Stomach (tissue), 9 donors: ENCODE data around the gene RAD9B. TPM values are rescaled to one million over a fixed set of nuclear protein-coding genes. Genes with fewer than 3 reads are reported as not detected.

ENCODE experiments used
- DNase-seq, 2 donors: peaks; one replicate each; pipeline versions ENCODE4 v3.0.0 to v3.0.0-alpha.2; 2013 to 2019
- H3K27ac ChIP-seq, 5 donors: fragments of 200-600 bp in 4 of 5; sonication (generic) in 4 of 5; one replicate each; pipeline ENCODE4 v1.5.1; 2013 to 2019; ENCODE audit warnings: mild to moderate bottlenecking in 1 of 5, moderate library complexity in 1 of 5
- H3K27me3 ChIP-seq, 3 donors: fragments of 200-600 bp; sonication (generic); one replicate each; pipeline ENCODE4 v1.5.1; 2017 to 2019; ENCODE audit warnings: mixed run types in 1 of 3
- H3K36me3 ChIP-seq, 4 donors: fragments of 200-600 bp; sonication (generic); 1 replicate in 3 of 4; 2 replicates in 1 of 4; pipeline ENCODE4 v1.5.1; 2016 to 2019
- H3K4me1 ChIP-seq, 4 donors: fragments of 200-600 bp; sonication (generic); one replicate each; pipeline ENCODE4 v1.5.1; 2016 to 2019
- H3K4me3 ChIP-seq, 4 donors: fragments of 200-600 bp; sonication (generic) in 3 of 4; one replicate each; pipeline ENCODE4 v1.5.1; 2016 to 2019; ENCODE audit warnings: mild to moderate bottlenecking in 1 of 4
- H3K9me3 ChIP-seq, 4 donors: fragments of 200-600 bp; sonication (generic); one replicate each; pipeline ENCODE4 v1.5.1; 2016 to 2019
- EP300 ChIP-seq: sonication (generic); formaldehyde crosslinking; IDR thresholded peaks from one replicate; pipeline ENCODE4 v1.6.1; 2017; ENCODE audit warnings: antibody characterized with exemption
- POLR2A ChIP-seq, 4 donors: fragments of 450-650 bp; IDR thresholded peaks; one replicate each; pipeline ENCODE4 v1.6.1; 2016; ENCODE audit warnings: antibody characterized with exemption in 4 of 4, control low read depth in 2 of 4, mild to moderate bottlenecking in 1 of 4, moderate library complexity in 1 of 4
- POLR2AphosphoS5 ChIP-seq, 3 donors: sonication (generic); formaldehyde crosslinking; IDR thresholded peaks; one replicate each; pipeline ENCODE4 v1.6.1; 2016; ENCODE audit warnings: antibody characterized with exemption in 3 of 3
- WGBS, 5 donors: extraction: QIAGEN DNeasy Blood & Tissue Kit in 3 of 5; methylation state at CpG; one replicate each; pipeline versions ENCODE4 v1.1.5 to v1.1.7; 2013 to 2018; 5-methylcytosine and 5-hydroxymethylcytosine counted together
- intact Hi-C: fragments of 100-400 bp; cut with DNase I; formaldehyde crosslinking; loops from one replicate; pipeline ENCODE4 v1.15.1; 2023; ENCODE audit warnings: low total_unique reads
- polyA plus RNA-seq, 3 donors: library from polyadenylated mRNA; stranded (reverse); fragments of 200-250 nt; gene quantifications; one replicate each; pipeline ENCODE4 v1.2.3, GENCODE V29; 2013
- total RNA-seq, 5 donors: library from RNA; depleted of rRNA; stranded (reverse); fragments of >200 nt; gene quantifications; one replicate each; pipeline versions ENCODE4 v1.1.0 to v1.2.3, GENCODE V29; 2014 to 2016
- TF ChIP-seq, protein P1 (sequence below), 7 experiments: fragments of 450-650 bp in 4 of 7; fragments of 200-600 bp in 3 of 7; sonication (generic) in 3 of 7; IDR thresholded peaks; one replicate each; pipeline ENCODE4 v1.5.1; 2016 to 2019; ENCODE audit warnings: antibody characterized with exemption in 7 of 7, control low read depth in 2 of 7, mild to moderate bottlenecking in 1 of 7
- donor health status: healthy with polysubstance abuse.
- donor health status: Bipolar disorder and iron deficiency.
- donor health status: healthy.

RAD9B gene
- total and polyA plus RNA-seq, 8 donors, result 0.23 to 0.73 (median 0.31) TPM; not detected in 3

DNA sequence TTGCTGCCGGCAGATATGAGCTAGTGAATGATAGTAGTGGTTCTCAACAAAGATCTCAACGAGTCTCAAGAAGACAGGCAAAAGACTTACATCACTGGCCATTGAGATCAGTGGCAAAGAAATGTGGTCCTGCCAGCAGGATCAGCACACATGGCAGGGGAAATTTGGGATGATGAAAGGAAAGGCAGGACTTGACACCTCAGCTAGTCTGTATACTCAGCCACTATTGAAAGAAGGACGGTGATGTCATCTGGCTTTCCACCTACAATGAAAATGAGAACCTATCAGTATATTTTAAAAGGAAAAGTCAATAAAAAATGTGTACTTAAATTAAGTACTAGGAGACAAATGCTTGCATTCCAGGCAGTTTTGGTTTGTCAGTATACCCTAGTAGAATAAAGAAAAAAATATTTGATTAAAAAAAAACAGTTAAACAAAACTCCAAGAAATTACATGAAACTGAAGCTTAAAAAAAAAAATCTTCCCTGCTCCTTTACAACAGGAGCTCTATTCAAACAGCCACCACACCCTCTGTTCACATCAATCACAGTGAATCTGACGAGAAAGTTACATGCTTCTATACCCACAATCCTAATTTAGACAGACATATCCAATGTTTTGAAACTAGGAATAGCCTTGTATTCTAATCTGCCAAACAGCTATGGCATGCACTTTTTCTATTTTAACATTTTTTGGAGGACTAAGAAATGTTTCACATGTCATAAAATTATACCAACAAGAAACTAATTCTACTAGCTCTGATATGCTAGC, 34.9 kb downstream of the RAD9B start:
- Histone ChIP-seq H3K27ac (peak overlapping the region; percentile 58 to 64 (median 63)), H3K27me3 (no peaks in the 10 kb centered on the region), H3K4me1 (peaks cover 13 to 60% (median 37%) of the 10 kb centered on the region in 4 donors), H3K9me3 (no peaks in the 10 kb centered on the region), H3K36me3 (peaks cover 15 to 59% (median 49%) of the 10 kb centered on the region in 4 donors), H3K4me3 (no peak overlapping the region)
- TF ChIP-seq POLR2A (IDR thresholded peaks at IDR 0.05) (no peak), EP300 (no peak), POLR2AphosphoS5 (IDR thresholded peaks at IDR 0.05) (no peak)
- TF ChIP-seq, protein P1, sequence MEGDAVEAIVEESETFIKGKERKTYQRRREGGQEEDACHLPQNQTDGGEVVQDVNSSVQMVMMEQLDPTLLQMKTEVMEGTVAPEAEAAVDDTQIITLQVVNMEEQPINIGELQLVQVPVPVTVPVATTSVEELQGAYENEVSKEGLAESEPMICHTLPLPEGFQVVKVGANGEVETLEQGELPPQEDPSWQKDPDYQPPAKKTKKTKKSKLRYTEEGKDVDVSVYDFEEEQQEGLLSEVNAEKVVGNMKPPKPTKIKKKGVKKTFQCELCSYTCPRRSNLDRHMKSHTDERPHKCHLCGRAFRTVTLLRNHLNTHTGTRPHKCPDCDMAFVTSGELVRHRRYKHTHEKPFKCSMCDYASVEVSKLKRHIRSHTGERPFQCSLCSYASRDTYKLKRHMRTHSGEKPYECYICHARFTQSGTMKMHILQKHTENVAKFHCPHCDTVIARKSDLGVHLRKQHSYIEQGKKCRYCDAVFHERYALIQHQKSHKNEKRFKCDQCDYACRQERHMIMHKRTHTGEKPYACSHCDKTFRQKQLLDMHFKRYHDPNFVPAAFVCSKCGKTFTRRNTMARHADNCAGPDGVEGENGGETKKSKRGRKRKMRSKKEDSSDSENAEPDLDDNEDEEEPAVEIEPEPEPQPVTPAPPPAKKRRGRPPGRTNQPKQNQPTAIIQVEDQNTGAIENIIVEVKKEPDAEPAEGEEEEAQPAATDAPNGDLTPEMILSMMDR (IDR thresholded peaks at IDR 0.05), result no peak
- 68 to 81% (median 76%) methylated on average over 4 of the region's 4 CpGs for WGBS, 5 donors
- intact Hi-C loops, result no loop called here
- no peak for DNase-seq

DNA sequence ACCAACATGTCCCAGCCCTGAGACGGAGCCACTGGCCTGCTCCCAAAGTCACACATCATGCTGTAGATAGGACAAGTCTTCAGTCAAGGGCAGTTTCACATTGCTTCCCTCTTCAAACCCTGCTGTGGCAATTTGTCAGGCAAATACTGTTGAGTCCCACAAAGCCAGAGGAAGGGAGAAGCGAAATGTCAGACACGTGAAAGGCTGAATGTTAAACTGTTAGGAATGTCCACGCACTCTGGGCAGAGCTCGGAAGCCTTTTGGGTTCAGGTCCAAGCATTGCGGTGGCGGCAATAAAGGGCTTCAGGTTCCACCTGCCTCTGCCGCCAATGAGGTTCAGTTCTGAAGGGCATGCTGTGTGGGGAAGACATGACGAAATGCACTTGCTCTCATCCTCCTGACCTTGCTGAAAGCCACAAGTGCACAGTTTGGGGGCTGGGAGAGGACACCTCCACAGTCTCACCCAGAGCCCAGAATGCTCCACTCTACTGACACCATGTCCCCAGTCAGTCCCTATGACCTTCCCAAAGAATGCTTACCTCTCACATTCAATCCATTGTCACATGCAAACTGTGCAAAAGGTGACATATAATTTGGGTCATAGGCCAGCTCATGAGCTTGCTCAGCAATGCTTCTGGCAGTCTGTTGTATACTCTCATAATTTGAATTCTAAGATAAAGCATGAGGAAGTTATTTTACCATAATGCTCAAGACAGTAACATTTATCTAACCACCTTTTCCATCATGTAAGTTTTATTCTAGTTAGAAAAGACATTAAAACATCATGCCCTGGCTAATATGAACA, 35.7 kb downstream of the RAD9B start:
- H3K36me3 ChIP-seq, result peaks cover 15 to 56% (median 48%) of the 10 kb centered on the region in 4 donors
- DNase-seq, result peak; percentile 36 to 58
- peak overlapping the region; percentile 58 to 64 (median 63) for H3K27ac ChIP-seq
- peaks cover 19 to 60% (median 41%) of the 10 kb centered on the region in 4 donors for H3K4me1 ChIP-seq
- H3K27me3 ChIP-seq, result no peaks in the 10 kb centered on the region
- WGBS, 5 donors, result 33 to 66% (median 52%) methylated on average over 9 of the region's 9 CpGs
- intact Hi-C loops, result no loop called here
- TF ChIP-seq EP300 (no peak), POLR2A (IDR thresholded peaks at IDR 0.05) (no peak), POLR2AphosphoS5 (IDR thresholded peaks at IDR 0.05) (peak in 2 of 3 donors; percentile 17 to 32)
- no peaks in the 10 kb centered on the region for H3K9me3 ChIP-seq
- no peak overlapping the region for H3K4me3 ChIP-seq

DNA sequence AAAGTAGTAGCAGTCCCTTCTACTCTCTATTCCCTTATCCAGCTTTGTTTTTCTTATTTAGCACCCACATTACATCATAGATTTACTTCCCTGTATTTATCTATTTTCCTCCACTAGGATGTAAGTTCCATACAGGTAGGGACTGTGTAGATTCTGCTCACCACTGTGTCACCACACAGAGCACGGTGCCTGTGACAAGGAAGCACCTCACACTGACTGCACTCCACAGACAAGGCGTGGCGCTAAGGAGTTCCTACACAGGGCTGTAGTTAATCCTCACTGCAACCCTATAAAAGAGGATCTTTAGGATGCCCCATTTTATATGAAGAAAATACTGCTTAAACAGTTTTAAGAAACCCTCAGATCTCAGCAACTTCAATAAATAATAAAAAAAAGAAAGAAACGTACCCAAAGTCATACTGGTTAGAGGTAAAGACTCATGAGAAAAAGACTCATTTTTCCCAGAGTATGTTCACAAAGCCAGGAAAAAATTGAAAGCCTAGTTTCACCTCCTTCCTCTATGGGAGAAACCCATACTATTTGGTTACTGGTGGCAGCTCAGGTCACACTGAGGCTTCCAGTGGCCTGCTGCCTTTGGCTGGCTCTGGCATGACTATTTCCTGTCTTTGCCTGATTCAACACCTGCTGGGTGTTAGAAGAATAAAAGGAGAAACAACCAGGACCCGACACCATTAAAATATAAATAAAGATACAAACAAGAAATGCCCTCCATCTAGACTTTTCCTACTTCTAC, 36.9 kb downstream of the RAD9B start:
- no peaks in the 10 kb centered on the region for H3K9me3 ChIP-seq
- H3K27ac ChIP-seq, result peak overlapping the region in 3 of 5 donors; percentile 61 to 64 (median 63)
- TF ChIP-seq, protein P1 (IDR thresholded peaks at IDR 0.05), result no peak
- no peak for TF ChIP-seq POLR2AphosphoS5 (IDR thresholded peaks at IDR 0.05)
- TF ChIP-seq POLR2A (IDR thresholded peaks at IDR 0.05), result no peak
- TF ChIP-seq EP300, result no peak
- peak; percentile 43 to 45 for DNase-seq
- H3K4me3 ChIP-seq, result no peak overlapping the region
- H3K4me1 ChIP-seq, result peaks cover 29 to 60% (median 46%) of the 10 kb centered on the region in 4 donors
- H3K27me3 ChIP-seq, result no peaks in the 10 kb centered on the region
- WGBS, 5 donors, result 76 to 90% (median 87%) methylated on average over 5 of the region's 5 CpGs
- intact Hi-C loops, result no loop called here
- H3K36me3 ChIP-seq, result peaks cover 15 to 55% (median 48%) of the 10 kb centered on the region in 4 donors

DNA sequence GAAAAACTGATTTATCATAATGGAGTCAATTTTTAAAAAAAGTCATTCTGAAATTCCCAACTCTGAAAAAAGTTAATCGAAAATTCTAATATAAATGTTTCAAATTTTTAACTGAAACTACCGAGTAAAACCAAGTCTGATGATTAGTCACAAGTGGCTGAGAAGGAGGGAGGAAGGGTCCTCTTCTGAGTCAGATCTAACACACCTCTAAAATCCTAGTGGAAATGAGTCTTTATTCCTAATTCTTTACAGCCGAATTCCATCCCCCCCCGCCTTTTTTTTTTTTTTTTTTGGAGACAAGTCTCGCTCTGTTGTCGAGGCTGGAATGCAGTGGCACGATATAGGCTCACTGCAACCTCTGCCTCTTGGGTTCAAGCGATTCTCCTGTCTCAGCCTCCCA, 37.9 kb downstream of the RAD9B start:
- 85 to 95% (median 93%) methylated on average over 8 of the region's 8 CpGs for WGBS, 5 donors
- H3K4me3 ChIP-seq, result no peak overlapping the region

More for the DNA sequence above, 37.9 kb downstream of the RAD9B start:
- TF ChIP-seq, protein P1 (IDR thresholded peaks at IDR 0.05), result no peak
- TF ChIP-seq EP300 (no peak), POLR2AphosphoS5 (IDR thresholded peaks at IDR 0.05) (no peak), POLR2A (IDR thresholded peaks at IDR 0.05) (no peak)
- no peaks in the 10 kb centered on the region for H3K27me3 ChIP-seq
- no peaks in the 10 kb centered on the region for H3K9me3 ChIP-seq
- H3K27ac ChIP-seq, result peak overlapping the region in 2 of 5 donors; percentile 20 to 86
- peaks cover 15 to 52% (median 45%) of the 10 kb centered on the region in 4 donors for H3K36me3 ChIP-seq
- peaks cover 33 to 61% (median 48%) of the 10 kb centered on the region in 4 donors for H3K4me1 ChIP-seq
- intact Hi-C loops, result no loop called here
- no peak for DNase-seq
